Activated CD8-positive, alpha-beta memory T cell treated with anti-CD3 and anti-CD28 coated beads for 24 hours (primary cell): ENCODE measurements around the gene ENTPD2.
"Not testable (repeated sequence)": the region's sequence is repeated elsewhere in the genome, so short reads cannot be mapped to it uniquely, and the experiment has no call there.

Source experiments
- DNase-seq: peaks from one replicate; pipeline ENCODE4 v3.0.0-alpha.2; 2020

The ENTPD2 gene

GRCh38 chr9:137063311-137064026 lies 9.6 kb upstream of the ENTPD2 start:
- DNase-seq, result no peak

GRCh38 chr9:137062798-137063197 lies 8.9 kb upstream of the ENTPD2 start:
- DNase-seq, result not testable (repeated sequence)

GRCh38 chr9:137062384-137062783 lies 8.5 kb upstream of the ENTPD2 start:
- no peak for DNase-seq

DNA sequence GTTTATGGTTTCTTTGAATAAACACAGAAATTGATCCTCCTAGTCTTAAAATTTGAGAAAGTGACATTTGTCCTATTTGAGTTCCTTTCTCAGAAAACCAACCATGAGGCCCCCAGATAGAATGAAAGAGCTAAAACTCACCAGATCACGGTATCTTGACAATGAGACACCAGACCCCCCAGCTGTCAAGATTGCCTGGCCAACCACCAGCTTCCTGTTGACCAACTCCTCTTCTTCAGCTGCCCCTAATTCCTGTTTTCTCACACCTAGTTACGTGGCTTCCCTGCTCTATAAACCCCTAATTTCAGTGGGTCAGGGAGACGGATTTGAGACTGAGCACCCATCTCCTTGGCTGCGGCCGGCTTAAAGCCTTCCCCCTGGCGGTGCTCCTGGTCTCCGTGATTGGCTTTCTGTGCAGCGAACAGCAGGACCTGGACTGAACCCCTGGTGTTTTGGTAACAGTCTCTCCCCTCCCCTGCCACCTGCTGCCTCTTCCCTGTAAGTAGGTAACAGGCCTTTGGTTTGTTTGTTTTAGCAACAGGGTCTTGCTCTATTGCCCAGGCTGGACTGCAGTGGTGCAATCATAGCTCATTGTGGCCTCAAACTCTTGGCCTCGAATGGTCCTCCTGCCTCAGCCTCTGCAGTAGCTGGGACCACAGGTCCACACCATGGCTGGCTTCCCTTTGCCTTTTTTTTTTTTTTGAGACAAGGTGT lies 4.8 kb upstream of the ENTPD2 start:
- DNase-seq, result no peak

DNA sequence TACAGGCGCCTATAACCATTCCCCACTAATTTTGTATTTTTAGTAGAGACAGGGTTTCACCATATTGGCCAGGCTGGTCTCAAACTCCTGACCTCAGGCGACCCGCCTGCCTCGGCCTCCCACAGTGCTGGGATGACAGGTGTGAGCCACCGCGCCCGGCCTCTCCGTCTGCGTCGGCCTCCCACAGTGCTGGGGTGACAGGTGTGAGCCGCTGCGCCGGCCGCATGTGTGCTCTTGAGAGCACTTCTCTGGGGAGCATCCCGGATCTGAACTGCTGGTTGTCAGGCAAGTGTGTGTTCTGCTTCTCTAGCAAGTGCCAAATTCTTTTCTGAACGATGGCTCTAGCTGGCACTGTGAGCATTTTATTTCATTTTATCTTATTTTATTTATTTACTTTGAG lies 3.7 kb upstream of the ENTPD2 start:
- DNase-seq, result no peak

GRCh38 chr9:137056739-137057415 lies 3.0 kb upstream of the ENTPD2 start:
- no peak for DNase-seq

GRCh38 chr9:137055385-137056364 lies 1.8 kb upstream of the ENTPD2 start:
- DNase-seq, result no peak

GRCh38 chr9:137054932-137055384 lies 1.1 kb upstream of the ENTPD2 start:
- no peak for DNase-seq

DNA sequence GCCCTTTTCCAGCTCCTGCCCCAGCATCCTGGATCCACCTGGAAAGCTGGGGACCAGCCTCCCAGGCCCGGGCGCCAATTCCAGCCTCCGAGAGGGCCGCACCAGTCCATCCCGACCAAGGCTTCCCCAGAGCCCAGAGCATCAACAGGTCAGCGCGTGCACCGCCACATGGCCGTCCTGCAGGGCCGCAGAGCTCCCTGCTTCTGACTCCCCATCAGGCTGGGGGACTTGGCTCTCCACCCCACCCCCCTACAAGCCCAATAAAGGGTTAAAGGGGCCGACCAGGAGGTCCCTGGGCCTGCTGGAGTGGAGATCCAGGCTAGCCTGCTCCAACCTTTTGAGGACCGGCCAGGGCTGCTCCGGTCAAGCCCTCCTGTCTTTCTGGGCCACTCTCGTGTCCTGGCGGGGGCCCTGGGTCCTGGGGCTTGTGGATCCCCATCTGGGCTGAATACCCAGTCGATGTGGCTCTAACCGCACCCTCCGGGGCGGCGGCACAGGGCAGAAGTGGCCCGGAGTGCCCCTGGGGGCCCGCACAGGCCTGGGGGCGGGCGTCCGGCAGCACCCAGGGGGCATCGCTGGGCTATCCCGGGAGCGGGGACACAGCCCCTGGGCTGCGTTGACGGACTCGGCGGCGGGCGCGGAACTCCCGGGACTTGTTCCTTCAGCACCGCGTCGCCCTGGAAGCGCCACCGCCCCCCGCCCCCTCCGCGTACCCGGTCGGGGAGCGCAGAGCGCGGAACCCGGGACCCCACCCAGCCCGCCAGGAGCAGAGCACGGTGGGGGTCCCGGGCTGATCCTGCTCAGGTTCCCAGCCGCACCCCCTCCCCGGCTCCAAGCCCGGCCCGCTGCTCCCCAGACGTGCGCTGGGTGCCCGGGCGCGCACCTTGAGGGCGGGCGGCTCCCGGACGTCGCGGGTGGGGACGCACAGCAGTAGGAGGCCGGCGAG lies 590 bp downstream of the ENTPD2 start:
- no peak for DNase-seq

DNA sequence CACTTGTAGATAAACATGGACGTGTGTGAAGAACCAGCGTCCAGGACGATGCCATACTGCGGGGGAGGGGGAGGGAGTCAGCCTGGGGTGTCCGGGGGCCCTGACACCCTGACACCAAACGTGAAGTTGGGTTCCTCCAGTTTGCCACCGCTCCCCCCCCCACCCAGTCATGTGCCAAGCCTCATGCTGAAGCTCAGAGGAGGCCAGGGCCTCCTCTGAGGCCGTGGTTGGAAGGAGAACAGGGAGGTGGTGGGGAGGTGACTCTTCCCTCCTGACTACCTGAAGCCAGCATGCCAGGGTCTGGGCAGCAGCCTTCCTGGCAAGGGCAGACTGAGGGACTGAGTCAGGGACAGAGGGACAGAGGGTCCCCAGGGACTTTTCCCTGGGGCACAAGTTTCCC lies 1.6 kb downstream of the ENTPD2 start:
- no peak for DNase-seq

- DNase-seq, result no peak
These were observed 2.6 kb downstream of the ENTPD2 start for GRCh38 chr9:137051145-137051724.

GRCh38 chr9:137050570-137050969 lies 3.3 kb downstream of the ENTPD2 start:
- no peak for DNase-seq

DNA sequence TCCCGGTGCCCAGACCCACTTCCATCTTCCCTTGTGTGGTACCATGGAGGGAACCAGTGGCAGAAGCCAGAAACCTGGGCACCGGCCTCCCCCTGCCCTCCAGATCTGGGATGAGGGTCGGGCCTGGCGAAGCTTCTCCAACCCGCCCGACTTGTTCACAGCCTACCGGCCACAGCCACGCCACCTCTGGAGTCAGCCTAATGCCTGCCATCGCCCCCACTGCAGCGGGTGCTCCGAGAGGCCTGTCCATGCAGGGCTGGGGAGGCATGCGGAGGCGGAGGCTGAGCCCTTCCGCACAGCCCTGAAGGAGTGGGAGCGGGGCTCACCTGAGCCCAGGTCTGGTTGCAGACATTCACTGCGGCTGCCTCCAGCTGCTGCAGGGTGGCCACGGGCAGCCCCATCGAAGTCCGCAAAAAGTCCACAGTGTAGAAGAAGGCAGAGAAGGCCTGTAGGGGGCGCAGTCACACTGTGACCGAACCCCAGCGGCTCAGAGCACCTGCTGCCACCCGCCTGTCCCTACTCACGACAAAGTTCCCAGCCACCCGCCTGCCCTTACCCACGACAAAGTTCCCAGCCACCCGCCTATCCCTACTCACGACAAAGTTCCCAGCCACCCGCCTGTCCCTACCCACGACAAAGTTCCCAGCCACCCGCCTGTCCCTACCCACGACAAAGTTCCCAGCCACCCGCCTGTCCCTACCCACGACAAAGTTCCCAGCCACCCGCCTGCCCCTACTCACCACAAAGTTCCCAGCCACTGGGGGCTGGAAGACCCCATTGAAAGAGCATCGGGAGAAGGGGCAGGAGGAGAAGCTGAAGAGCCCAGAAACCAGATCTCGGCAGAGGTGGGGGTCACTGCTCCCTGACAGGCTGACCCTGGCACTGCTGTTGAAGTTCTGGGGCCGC lies 4.1 kb downstream of the ENTPD2 start:
- DNase-seq, result no peak

- DNase-seq, result no peak
These were observed 5.0 kb downstream of the ENTPD2 start for GRCh38 chr9:137048655-137049543.

DNA sequence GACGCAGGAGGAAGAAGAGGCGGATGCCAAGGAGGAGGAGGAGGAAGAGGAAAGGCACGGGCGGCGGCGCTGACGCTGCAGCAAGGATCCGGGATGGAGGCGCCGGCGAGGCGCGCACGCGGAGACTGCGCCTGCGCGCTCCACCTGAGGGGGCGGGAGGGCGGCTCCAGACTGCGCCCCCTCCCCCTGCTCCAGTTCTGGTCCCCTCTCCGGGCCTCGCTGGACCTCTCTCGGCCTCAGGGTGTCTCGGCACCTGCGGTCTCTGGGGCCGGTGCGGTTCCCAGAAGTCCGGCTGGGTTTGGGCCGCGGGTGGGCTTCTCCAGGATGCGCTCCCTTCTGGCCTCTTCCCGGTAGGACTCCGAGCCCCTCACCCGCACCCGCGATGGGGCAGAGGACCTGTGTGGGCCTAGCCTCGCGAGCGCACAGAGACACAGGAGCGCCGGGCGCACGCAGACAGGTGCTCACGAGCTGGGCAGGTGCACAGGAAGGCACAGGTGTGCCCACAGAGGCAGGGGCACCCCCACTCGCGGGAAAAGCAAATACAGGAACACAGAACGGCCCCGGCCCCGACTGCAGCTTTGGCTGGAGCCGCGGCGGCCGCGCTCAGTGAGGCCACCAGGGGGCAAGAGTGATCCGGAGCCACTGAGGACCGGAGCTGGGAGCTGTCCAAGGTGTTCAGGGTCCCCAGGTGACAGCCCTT lies 7.6 kb downstream of the ENTPD2 start, which contains the start of gene NPDC1:
NPDC1 (minus strand) TSS at position 90 of the 700 bp plus-strand sequence. CDS start 188 bp downstream, outside the sequence.
- DNase-seq, result peak; percentile 91

DNA sequence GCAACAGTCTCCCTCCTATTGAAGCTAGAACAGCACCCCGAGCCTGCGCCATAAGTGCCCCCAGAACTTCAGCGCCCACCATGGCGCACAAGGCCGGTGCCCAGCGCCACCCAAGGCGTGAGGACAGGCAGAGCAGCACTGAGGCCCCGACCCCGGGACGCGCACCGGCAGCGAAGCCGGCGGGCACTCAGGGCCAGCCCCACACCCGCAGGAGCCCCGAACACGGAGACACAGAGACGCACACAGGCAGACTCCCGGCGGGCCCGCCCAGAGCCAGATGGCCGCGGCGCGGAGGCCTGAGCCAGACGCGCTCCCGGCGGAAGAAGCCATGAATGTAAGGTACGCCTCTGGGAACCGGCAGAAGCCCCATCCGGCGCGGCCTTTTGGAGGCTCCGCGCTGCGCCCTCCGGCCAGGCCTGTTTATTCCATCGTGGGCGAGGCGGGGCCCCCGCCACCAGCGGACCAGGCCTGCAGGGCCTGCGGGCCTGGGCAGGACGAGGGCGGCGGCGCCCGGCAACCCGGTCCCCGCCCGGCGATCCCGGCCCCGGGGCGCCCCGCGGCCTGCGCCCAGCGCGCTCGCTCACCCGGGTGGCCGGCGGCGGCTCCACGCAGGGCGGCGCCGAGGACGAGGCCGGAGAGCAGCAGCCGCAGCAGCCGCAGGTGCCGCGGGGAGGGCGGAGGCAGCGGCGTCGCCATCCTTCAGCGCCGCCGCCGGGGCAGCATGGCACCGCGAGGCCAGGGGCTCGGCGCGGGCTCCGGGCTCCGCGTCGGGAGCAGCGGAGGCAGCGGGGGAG lies 8.4 kb downstream of the ENTPD2 start:
- no peak for DNase-seq

- no peak for DNase-seq
These were observed 9.2 kb downstream of the ENTPD2 start for GRCh38 chr9:137044502-137045177.
